Caki2 (cell line): ENCODE measurements around the gene MAST4. TPM values are rescaled to one million over a fixed set of nuclear protein-coding genes. Genes with fewer than 3 reads are reported as not detected.
"Not testable (repeated sequence)": the region's sequence is repeated elsewhere in the genome, so short reads cannot be mapped to it uniquely, and the experiment has no call there.

Source experiments
- DNase-seq: peaks from one replicate; pipeline ENCODE4 v3.0.0-alpha.2; 2015; ENCODE audit warnings: low read depth
- in situ Hi-C: cut with HindIII; loops from 2 replicates; pipeline ENCODE4 v1.10.0; 2016; ENCODE audit warnings: low sequenced_read_pairs, low pct_unique_long_range_greater_than_20kb, mixed read lengths
- total RNA-seq: library from RNA; depleted of rRNA; stranded (reverse); fragments of >200 nt; shearing (Covaris generic); gene quantifications from 2 replicates; pipeline ENCODE4 v1.2.3, GENCODE V29; 2014; ENCODE audit warnings: low replicate concordance

MAST4 gene
- total RNA-seq, 1 experiment from 2014 or later, result not detected

DNA sequence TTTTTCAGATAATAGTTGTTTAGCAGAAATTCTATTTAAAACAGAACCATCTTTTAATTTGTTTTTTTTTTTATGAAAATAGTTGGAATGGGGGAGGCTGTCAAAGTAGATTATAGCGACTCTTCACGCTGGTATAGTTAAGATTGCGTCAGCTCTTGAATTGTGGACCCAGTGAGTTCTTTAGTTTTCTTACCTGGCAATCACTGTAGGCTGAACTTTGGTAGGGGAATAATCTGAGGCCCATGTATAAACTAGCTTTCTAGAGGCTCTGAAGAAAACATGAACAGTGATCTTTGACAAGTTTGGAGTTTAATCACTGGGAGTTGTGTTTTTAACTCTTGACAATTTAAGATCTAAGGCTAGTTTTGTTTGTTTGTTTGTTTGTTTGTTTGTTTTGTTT is 519.6 kb downstream of the MAST4 start:
- in situ Hi-C loops, result no loop called here
- DNase-seq, result no peak

DNA sequence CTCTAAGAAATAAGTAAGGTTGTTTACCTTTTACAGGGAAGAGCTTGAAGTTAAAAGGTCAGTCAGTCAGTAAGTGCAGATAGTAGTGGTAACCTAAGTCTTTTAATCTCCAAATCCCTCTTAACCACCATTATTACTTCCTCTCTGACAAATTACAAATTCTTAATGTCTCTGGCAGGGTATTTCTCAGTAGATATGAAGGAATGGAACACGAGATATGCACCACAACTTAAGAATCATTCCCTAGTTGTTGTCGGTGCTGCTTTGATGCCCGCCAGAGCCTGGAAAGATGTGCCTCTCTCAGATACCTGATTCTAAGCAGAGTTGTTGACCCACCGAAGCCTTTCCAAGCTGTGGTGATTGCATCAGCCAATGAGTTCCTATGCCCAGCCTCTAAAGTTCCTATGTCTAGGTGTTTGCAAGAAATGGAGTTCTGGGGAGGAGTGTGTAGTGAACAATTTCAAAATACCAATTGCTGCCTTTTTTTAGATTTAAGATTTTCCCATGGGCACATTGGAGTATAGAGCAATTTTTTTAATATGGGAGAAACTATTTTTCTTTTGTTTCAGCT is 521.9 kb downstream of the MAST4 start:
- in situ Hi-C loops, result no loop called here
- DNase-seq, result no peak

DNA sequence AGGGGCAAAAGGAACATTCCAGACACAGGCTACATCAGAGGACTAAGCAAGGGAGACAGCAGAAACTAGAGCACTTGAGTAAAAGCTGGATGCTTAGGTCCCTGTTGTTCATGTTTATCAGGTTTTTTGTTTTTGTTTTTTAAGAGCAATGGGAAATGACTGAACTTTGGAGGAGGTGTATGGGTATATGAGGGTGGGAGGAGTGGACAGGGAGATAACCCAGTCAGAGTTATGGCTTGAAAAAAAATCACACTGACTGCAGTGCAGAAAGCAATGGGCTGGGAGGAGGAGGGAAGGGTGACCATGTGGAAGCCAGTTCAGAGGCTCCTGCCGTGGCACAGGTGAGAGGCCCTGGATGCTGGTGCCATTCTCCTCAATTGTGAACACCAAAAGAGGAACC is 522.8 kb downstream of the MAST4 start:
- in situ Hi-C loops, result no loop called here
- DNase-seq, result no peak

DNA sequence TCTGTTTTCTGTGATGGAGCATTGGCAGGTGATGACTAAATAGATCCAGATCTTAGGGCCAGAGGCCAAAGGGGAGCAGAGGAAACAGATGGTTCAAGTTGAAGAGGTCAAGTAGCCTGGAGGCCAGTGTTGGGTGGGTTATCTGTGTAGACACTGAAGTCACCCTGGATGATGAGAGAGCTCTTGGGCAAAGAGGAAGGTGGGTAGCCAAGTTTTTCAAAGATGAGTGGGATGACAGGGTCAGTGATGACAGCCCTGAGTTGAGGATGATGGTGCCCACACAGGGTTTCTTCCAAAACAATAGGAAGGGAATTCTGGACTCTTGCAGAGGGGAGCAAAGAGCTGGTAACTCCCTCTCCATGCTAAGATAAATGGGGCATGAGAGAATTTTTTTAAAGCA is 523.8 kb downstream of the MAST4 start:
- no peak for DNase-seq
- in situ Hi-C loops, result no loop called here

DNA sequence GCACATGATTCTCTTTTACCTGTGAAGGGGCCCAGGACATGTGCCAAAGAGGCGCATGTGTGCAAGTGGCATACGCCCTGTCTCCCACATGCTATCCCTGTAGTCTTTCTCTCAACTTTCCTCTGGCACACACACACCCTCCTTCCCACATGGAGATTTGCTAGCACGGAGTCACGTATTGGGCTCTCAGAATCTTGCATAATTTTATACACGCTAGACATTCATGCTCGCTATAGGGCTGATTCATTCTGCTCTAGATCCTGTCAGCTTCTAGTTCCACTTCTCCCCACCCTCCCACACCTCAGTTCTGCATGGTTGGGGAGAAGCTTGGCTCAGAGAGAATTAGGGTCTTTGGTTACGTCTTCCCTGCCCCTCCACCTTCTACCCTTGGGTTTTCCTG is 527.6 kb downstream of the MAST4 start:
- DNase-seq, result no peak
- in situ Hi-C loops, result no loop called here

DNA sequence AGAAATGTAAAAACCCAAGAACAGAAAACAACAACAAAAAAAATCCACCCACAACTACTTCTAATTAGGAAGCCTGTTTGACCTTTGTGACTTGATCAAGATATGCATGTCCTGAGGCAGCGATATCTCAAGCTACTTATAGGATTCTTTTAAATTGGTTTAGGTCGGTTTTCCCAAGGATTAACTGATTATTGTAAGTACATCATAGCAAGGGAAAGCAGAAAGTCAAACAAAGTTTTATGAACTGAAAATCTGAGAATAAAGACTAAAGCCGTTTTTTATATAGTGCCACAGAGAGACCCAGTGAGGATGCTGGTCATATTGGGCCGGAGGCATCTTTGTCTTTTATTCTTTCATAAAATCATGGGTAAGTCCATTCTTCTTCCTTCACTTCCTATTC is 528.4 kb downstream of the MAST4 start:
- in situ Hi-C loops, result no loop called here
- no peak for DNase-seq

DNA sequence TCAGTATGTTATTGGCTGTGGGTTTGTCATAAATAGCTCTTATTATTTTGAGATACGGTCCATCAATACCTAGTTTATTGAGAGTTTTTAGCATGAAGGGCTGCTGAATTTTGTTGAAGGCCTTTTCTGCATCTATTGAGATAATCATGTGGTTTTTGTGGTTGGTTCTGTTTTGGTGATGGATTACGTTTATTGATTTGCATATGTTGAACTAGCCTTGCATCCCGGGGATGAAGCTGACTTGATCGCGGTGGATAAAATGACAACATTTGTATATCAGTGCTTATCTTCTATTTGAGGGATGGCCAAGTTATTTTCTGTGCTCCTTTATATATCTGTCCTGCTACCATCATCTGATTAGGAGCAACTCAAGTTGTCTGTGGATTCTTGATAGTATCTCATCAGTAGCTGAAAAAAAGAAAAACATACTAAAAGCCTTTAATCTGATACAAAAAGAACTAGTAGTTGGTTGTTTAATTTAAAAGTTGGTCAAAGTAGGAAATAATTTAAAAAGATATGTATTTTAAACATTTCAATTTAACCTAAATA is 531.2 kb downstream of the MAST4 start:
- DNase-seq, in situ Hi-C loops: not testable (repeated sequence)

DNA sequence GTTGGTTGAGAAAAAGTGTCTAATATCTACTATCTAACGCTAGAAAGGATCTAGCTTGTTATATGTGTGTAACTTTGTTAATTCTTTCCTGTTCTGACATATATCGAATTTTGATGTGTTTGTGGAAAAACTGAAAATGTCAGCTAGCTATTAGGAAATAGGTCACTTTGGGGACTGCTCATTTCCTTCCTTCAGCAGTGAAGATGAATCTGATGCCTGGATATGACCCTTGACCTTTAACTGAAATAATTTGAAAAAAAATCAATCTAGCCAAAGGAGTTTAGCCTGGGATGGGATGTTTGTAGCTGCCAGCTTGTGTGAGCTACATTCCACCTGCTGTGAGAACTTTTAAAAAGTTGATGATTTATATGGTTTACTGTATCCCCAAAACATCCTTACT is 533.6 kb downstream of the MAST4 start:
- no peak for DNase-seq
- in situ Hi-C loops, result no loop called here

DNA sequence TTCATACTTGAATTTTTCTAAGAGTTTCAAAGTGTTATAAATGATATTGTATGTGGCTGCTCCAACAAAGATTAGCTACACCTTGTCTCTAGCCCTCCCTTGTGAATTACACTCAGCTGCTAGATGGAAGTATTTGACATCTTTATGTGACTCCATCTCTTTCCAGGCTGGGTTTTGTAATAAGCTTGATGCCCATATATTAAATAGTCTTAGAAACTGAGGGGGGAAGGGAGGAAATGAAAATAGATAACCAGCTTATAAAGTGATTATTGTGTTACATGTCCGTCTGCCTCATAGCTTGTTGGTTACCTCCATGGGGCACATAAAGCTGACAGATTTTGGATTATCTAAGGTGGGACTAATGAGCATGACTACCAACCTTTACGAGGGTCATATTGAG is 537.0 kb downstream of the MAST4 start:
- in situ Hi-C loops, result no loop called here
- DNase-seq, result no peak

DNA sequence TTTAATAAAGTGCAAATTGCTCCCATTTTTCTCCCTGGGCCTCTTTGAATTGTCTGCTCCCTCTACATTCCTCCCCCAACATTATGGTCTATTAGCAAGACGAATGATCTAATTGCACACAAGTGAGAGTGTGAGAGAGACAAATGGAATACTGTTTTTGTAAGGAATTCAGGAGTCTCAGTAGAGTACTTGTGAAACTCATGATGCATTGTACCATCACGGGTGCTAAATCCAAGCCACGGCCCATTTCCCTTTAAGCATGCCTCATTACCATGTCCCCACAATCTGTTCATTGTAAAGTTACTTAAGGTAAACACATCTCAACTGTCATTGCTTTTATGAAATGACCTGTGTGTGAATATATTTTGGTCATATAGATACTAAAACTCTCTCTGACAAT is 537.6 kb downstream of the MAST4 start:
- in situ Hi-C loops, result no loop called here
- no peak for DNase-seq

DNA sequence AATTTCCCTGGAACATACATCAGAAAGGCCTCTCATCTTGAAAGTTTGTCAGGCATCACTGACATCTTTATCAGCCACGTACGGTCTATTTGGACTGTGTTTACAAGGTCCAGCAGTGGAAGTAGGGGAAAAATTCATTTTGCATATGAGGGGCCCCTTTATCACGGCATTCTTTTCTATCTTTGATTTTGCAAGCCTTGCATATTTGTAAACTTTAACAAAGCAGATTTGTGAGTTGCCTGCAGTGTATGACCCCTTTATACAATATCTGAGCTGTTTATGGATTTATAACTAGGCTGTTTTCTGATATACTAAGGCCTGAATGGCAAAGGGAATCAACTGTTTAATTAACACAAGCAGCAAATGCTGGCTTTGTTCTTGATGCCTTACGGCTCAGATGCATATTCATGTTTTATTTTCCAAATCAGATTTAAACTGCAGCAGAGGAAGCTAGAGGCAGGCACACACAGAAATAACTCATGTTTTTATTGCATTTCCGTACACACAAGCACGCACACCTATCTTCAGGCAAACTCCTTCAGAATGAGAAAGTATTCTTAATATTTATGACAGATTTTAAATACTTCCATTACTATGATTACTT is 539.3 kb downstream of the MAST4 start:
- in situ Hi-C loops, result no loop called here

DNA sequence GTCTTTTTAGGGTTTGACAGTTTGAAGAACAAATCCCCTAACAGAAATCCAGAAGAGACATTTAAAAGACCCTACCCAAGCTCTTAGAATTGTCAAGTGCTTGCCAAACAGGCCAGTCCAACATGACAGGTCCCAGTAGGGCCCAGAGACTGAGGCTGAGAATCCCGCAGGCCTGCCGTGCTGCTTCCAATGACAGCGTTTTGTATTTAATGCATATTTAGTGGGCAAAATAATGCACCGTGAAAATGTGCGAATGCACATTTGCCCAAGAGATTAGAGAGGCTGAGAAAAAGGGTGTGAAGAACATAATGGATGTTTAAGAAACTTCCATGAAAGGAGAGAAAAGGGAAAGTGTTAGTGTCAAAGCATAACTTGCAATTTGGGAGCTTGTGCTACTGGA is 542.8 kb downstream of the MAST4 start:
- DNase-seq, result no peak
- in situ Hi-C loops, result no loop called here

More for the DNA sequence above, 539.3 kb downstream of the MAST4 start:
- no peak for DNase-seq

DNA sequence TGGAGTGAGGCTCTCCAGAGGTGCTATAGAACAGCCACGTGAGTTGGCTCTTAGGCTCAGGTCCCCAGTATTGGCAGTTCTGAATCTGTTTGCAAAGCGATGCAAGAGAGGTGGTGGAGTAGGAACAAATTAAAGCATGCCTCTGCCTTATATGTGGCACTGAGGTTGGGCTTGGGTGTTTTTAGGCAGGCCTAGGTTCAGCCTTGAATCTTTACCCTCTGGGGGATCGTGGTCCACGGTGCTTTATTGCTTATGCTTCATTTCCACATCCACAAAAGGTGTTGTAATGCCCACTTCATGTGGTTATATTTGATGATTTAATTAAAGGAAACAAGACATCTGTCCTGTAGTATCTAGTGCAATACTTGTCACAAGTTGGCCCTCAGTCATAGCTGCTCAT is 544.2 kb downstream of the MAST4 start:
- DNase-seq, result no peak
- in situ Hi-C loops, result no loop called here

DNA sequence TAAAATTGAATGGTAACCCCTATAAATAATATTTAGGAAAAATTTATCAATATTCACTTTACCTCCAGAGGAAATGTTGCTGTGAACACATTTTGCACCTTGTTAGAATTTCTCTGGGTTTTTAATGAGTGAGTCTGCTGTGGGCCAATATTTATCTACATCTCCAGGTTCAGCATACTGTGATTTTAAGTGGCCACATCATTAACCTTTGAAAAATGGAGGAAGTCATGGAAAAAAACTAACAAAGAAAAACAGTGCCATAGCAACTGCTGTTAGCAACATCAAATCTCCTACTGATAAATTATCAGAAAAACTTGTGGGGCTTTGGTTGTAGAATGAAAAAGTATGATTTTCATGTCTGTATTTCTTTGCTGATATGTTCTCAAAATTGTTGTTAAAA is 545.5 kb downstream of the MAST4 start:
- DNase-seq, result no peak
- in situ Hi-C loops, result no loop called here

DNA sequence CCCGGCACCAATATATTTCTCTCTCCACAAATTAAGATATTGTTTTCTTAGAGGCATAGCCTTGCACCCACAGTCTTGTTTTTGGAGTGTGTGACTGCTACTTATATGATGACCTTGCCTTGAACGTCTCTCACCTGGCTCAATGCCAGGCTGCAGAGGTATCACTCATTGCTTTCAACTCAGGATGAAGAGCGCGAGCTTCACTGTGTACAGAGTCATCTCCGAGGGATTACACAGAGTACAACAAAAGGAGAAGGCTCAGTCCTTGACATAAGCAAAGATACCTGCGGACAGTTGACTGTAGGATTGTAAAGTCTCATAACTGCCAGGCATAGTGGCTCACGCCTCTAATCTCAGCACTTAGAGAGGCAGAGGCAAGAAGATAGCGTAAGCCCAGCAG is 546.6 kb downstream of the MAST4 start:
- DNase-seq, result no peak
- in situ Hi-C loops, result no loop called here

DNA sequence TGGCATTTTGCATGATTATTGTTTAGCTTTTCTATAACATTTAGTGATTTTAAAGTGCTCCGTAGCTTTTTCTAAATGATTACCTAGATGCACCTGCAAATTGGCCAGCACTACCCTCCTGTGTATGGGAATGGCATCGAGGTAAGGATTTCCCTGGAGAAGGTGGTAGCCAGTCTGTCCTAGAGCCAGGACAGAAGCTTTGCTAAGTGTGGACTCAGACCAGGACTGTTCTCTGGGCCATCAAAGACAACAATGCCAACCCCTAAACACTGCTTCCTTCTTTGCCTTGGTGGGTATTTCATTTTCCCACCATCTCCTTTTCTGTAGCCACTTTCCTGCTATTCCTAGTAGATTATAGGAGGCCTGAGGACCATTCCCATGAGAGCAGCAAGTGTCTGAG is 547.4 kb downstream of the MAST4 start:
- DNase-seq, result no peak
- in situ Hi-C loops, result no loop called here

DNA sequence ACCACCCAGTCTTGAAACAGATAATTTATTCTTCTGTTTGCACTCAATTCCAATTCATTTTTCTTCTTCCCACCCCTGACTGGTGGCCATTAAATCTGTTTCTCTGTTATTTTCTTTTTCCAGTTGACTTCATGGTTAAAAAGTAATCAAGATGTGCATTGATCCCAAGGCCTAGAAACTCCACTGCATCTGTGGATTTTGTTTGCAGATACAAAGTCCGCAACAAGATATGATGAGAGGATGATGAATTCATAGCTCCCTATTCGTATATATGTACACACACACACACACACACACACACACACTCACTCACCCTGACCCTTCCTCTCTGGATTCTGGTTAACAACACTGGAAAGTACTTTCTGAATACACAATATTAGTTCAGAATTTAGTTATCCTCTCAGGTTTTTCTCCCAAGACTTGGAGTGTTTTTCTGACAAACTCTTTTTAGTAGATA is 548.0 kb downstream of the MAST4 start:
- in situ Hi-C loops, result no loop called here
- no peak for DNase-seq

DNA sequence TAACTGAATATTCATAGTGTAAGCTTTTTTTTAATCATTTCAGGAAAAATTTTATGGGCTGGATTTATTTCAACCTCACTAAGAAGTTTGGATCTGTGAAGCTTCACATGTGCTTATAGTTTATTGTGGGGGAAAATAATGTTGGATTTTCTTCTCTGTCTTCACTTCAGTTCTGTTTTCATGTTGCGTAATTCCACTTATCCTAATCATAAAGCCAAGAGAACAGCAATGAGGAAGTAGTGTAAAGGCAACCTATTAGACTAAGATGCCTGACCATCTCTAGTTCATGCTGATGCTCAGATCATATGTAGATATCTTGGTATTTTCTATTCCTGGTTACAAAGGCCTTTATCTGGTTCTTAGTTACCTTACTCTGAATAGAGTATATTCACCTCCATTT is 550.4 kb downstream of the MAST4 start:
- no peak for DNase-seq
- in situ Hi-C loops, result no loop called here

DNA sequence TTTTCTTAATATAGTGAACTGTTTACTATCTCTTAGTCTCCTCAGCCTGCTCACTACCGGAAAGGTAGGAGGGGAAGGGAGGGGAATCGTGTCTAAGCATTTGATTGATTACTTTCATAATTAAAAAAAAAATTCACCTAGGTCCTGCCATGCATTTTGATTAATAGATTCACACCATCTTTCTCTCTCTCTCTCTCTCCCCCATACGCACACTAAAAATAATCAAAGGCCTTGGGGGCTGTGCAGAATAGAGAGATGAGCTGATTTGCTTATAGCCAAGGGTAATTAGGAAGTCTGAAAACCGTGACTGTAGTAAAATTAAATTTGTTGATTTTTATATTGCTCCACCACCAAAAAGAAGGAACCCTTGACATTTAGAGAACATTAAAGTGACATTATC is 550.8 kb downstream of the MAST4 start:
- no peak for DNase-seq
- in situ Hi-C loops, result no loop called here

DNA sequence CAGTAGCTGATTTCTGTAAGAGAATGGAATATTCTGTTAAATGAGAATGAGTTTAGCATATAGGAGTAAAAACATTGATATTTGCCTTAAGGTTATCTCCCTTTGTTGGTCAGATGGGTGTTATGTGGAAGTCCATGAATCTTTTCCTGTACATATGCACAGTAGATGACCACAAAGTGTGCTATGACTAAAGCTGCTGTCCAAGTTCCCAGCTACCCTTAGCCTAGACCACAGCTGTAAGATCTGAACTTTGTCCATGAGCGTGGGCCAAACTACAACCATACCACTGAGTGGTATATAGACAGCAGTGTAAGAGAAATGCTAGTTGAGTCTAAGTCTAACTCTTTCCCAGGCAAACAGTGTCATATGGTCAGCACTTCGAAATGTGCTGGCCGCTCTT is 551.6 kb downstream of the MAST4 start:
- in situ Hi-C loops, result no loop called here
- no peak for DNase-seq
